ENCODE results near the gene NRN1.

DNA sequence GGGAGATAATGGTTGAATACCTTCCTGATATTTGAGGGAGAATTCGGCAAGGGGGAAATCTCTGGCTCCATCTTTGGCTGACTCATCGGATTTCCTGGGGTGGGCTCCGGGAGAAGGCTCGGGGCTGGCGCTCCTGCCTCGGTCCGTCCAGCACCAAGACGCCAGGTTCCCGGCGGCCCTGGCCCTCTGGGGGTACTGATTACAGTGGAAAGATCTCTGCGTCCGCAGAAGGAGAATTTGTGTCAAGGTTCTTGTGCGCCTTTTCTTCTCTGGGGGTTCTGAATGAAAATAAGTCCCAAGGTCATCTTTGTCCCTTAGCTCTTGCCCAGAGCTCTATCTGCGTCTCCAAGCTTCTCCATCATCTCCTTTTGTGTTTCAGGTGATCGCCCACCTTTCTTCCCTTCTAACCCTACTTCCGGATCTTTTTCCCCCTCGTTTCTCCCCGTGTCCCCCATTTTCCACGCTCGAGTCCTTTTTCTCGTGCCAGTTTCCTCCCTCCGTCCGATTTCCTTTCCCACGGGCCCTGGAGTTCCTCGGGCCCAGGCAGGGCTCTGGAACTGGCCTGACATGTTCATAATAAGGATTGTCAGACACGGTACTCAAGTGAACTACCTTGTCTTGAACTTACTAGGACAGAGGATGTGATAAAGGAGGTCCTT lies 11.6 kb downstream of the NRN1 start:
- no peak for TF ChIP-seq HDGF (IDR thresholded peaks at IDR 0.05; ENCODE audit: borderline replicate concordance)
- no peak for TF ChIP-seq SUZ12 (IDR thresholded peaks at IDR 0.05)
- no peak for TF ChIP-seq FOXK2 (IDR thresholded peaks at IDR 0.05)
- TF ChIP-seq NFRKB (IDR thresholded peaks at IDR 0.05), result no peak
- no peak for TF ChIP-seq ARNT (IDR thresholded peaks at IDR 0.05)
- no peak for TF ChIP-seq CTBP1 (IDR thresholded peaks at IDR 0.05; ENCODE audit: borderline replicate concordance)
- TF ChIP-seq TARDBP (IDR thresholded peaks at IDR 0.05), result no peak
